Mesenchymal stem cell (in vitro differentiated cells and primary cell): ENCODE results near the gene RNF32.

Experiments
- DNase-seq: peaks from one replicate; pipeline ENCODE4 v3.0.0-alpha.2; 2013
- H2AFZ ChIP-seq: one replicate; pipeline ENCODE4 v1.6.1; 2013; ENCODE audit warnings: low read depth, mild to moderate bottlenecking, control low read depth, inconsistent platforms, low read length, moderate library complexity
- H2AK5ac ChIP-seq: 2 replicates; pipeline ENCODE4 v1.6.1; 2013; ENCODE audit warnings: low read length, moderate library complexity, mild to moderate bottlenecking, inconsistent platforms; ENCODE audit not compliant: severe bottlenecking
- H2BK120ac ChIP-seq: one replicate; pipeline ENCODE4 v1.6.1; 2013; ENCODE audit warnings: low read depth, mild to moderate bottlenecking, inconsistent platforms, low read length, moderate library complexity
- H2BK12ac ChIP-seq, 2 experiments: one replicate each; pipeline ENCODE4 v1.6.1; 2013; ENCODE audit warnings: inconsistent platforms in 2 of 2, low read length in 2 of 2, mild to moderate bottlenecking in 2 of 2, moderate library complexity in 2 of 2, control low read depth in 1 of 2
- H2BK15ac ChIP-seq: one replicate; pipeline ENCODE4 v1.6.1; 2013; ENCODE audit warnings: mild to moderate bottlenecking, low read depth, inconsistent platforms; ENCODE audit not compliant: poor library complexity, severe bottlenecking
- H2BK5ac ChIP-seq: 2 replicates; pipeline ENCODE4 v1.6.1; 2013; ENCODE audit warnings: low read depth, mild to moderate bottlenecking, low read length, control low read depth, inconsistent platforms; ENCODE audit not compliant: poor library complexity, severe bottlenecking
- H3K14ac ChIP-seq, 2 experiments: one replicate each; pipeline ENCODE4 v1.6.1; 2013; ENCODE audit warnings: inconsistent platforms in 2 of 2, low read length in 2 of 2, control low read depth in 1 of 2, mild to moderate bottlenecking in 1 of 2, moderate library complexity in 1 of 2
- H3K18ac ChIP-seq, 2 experiments: one replicate each; pipeline ENCODE4 v1.6.1; 2013; ENCODE audit warnings: inconsistent platforms in 2 of 2, low read length in 2 of 2, control low read depth in 1 of 2, low read depth in 1 of 2, mild to moderate bottlenecking in 1 of 2
- H3K23ac ChIP-seq, 2 experiments: one replicate each; pipeline ENCODE4 v1.6.1; 2013; ENCODE audit warnings: inconsistent platforms in 2 of 2, low read length in 2 of 2, mild to moderate bottlenecking in 2 of 2, moderate library complexity in 2 of 2, control low read depth in 1 of 2
- H3K27ac ChIP-seq: 2 replicates; pipeline ENCODE4 v1.5.1; 2013; ENCODE audit warnings: mild to moderate bottlenecking, moderate library complexity, low read length, control low read depth, inconsistent platforms; ENCODE audit not compliant: poor library complexity, severe bottlenecking
- H3K27me3 ChIP-seq, 2 experiments: 2 replicates each; pipeline versions ENCODE4 v1.6.1 to v1.7.0; 2013; ENCODE audit warnings: low read length in 2 of 2, mild to moderate bottlenecking in 2 of 2, moderate library complexity in 2 of 2, control low read depth in 1 of 2, inconsistent platforms in 1 of 2; ENCODE audit not compliant: control insufficient read depth in 1 of 2, insufficient read depth in 1 of 2
- H3K36me3 ChIP-seq, 2 experiments: 2 replicates each; pipeline versions ENCODE4 v1.6.1 to v1.7.0; 2013; ENCODE audit warnings: low read length in 2 of 2, control low read depth in 1 of 2, inconsistent platforms in 1 of 2, low read depth in 1 of 2, mild to moderate bottlenecking in 1 of 2; ENCODE audit not compliant: insufficient read depth in 2 of 2, control insufficient read depth in 1 of 2
- H3K4ac ChIP-seq, 2 experiments: one replicate each; pipeline ENCODE4 v1.6.1; 2013; ENCODE audit warnings: inconsistent platforms in 2 of 2, low read length in 2 of 2, mild to moderate bottlenecking in 2 of 2, moderate library complexity in 2 of 2, control low read depth in 1 of 2, low read depth in 1 of 2
- H3K4me1 ChIP-seq: 2 replicates; pipeline ENCODE4 v1.6.1; 2013; ENCODE audit warnings: low read depth, low read length, control low read depth; ENCODE audit not compliant: control insufficient read depth, insufficient read depth
- H3K4me2 ChIP-seq: 2 replicates; pipeline ENCODE4 v1.6.1; 2013; ENCODE audit warnings: low read length, mild to moderate bottlenecking, inconsistent platforms; ENCODE audit not compliant: poor library complexity, severe bottlenecking
- H3K4me3 ChIP-seq, 2 experiments: 2 replicates each; pipeline versions ENCODE4 v1.5.1 to v1.7.0; 2013; ENCODE audit warnings: low read length in 2 of 2, mild to moderate bottlenecking in 2 of 2, control low read depth in 1 of 2, low read depth in 1 of 2; ENCODE audit not compliant: insufficient read depth in 1 of 2
- H3K79me1 ChIP-seq: replicated peaks from 2 replicates; pipeline ENCODE4 v1.6.1; 2013; ENCODE audit warnings: mild to moderate bottlenecking, control low read depth, low read length, inconsistent platforms; ENCODE audit not compliant: poor library complexity, severe bottlenecking
- H3K9ac ChIP-seq: 2 replicates; pipeline ENCODE4 v1.7.0; 2013; ENCODE audit warnings: mild to moderate bottlenecking, low read length, moderate library complexity
- H3K9me3 ChIP-seq: 2 replicates; pipeline ENCODE4 v1.7.0; 2013; ENCODE audit warnings: mild to moderate bottlenecking, low read length; ENCODE audit not compliant: control insufficient read depth
- H4K8ac ChIP-seq: one replicate; pipeline ENCODE4 v1.6.1; 2013; ENCODE audit warnings: inconsistent platforms, mild to moderate bottlenecking, low read length, moderate library complexity
- H4K91ac ChIP-seq: one replicate; pipeline ENCODE4 v1.6.1; 2013; ENCODE audit warnings: mild to moderate bottlenecking, low read length, inconsistent platforms
- WGBS: methylation state at CpG from one replicate; pipeline ENCODE4 v1.1.7; 2013; ENCODE audit warnings: mixed read lengths; 5-methylcytosine and 5-hydroxymethylcytosine counted together

The RNF32 gene

DNA sequence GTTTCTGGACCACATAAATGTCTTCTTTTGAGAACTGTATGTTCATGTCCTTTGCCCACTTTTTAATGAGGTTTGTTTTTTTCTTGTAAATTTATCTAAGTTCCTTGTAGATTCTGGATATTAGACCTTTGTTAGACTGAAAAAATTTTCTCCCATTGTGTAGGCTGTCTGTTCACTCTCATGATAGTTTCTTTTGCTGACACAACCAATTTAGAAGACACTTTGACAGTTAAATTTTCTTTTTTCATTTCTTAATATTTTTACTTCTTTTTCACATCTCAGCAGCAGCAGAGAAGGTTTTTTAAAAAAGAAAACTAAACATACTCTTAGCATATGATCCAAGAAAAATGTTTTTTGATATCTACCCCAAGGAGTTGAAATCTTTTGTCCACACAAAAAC lies 61.8 kb downstream of the RNF32 start:
- no peak for DNase-seq
- H3K9ac ChIP-seq: no peak overlapping the region
- H3K27me3 ChIP-seq: no peaks in the 10 kb centered on the region
- H3K9me3 ChIP-seq: peaks cover 1% of the 10 kb centered on the region
- H2BK120ac ChIP-seq: no peak overlapping the region
- H3K4me3 ChIP-seq: no peak overlapping the region
- H3K27ac ChIP-seq: no peak overlapping the region
- H3K79me1 ChIP-seq: peaks cover 8% of the 10 kb centered on the region
- no peak overlapping the region for H3K4me2 ChIP-seq
- H2BK15ac ChIP-seq: no peak overlapping the region
- no peak overlapping the region for H3K18ac ChIP-seq
- no peak overlapping the region for H4K8ac ChIP-seq
- H4K91ac ChIP-seq: no peak overlapping the region
- no peak overlapping the region for H2BK12ac ChIP-seq
- H3K23ac ChIP-seq: no peak overlapping the region
- no peak overlapping the region for H2AFZ ChIP-seq
- H3K4me1 ChIP-seq: no peaks in the 10 kb centered on the region
- no peak overlapping the region for H2AK5ac ChIP-seq
- H2BK5ac ChIP-seq: no peak overlapping the region
- no peak overlapping the region for H3K14ac ChIP-seq
- H3K36me3 ChIP-seq: peaks cover 0 to 4% of the 10 kb centered on the region in 2 experiments
- no peak overlapping the region for H3K4ac ChIP-seq

DNA sequence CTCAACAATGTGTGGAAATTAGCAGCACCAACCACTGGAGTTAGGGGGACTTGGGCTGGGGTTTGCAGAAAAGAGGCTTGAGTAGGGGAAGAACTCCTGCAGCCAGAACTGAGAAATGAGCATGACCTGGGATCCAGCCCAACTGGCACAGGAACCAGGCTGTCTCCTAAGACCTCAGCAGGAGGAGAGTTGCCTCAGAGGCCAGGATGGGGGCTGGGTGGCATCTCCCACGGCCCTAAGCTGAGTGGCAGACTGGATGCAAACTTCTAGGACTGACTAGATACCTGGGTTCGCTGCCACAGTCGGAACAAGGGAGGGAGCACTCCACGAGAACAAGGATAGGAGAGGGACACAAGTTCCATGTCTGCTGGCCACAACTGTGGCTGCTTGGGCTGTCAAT lies 62.6 kb downstream of the RNF32 start:
- no peak overlapping the region for H3K18ac ChIP-seq
- 90% methylated on average over 4 of the region's 4 CpGs for WGBS
- H3K4ac ChIP-seq: no peak overlapping the region
- no peaks in the 10 kb centered on the region for H3K4me1 ChIP-seq
- no peak overlapping the region for H3K9ac ChIP-seq
- no peak overlapping the region for H3K14ac ChIP-seq
- H3K79me1 ChIP-seq: peaks cover 8% of the 10 kb centered on the region
- H2BK120ac ChIP-seq: no peak overlapping the region
- H2AK5ac ChIP-seq: no peak overlapping the region
- no peak overlapping the region for H3K4me3 ChIP-seq
- no peak overlapping the region for H3K23ac ChIP-seq
- H2BK5ac ChIP-seq: no peak overlapping the region
- H3K36me3 ChIP-seq: peaks cover 0 to 4% of the 10 kb centered on the region in 2 experiments
- H3K27ac ChIP-seq: no peak overlapping the region
- H3K9me3 ChIP-seq: peaks cover 3% of the 10 kb centered on the region
- no peak overlapping the region for H3K4me2 ChIP-seq
- H3K27me3 ChIP-seq: no peaks in the 10 kb centered on the region
- H2BK15ac ChIP-seq: no peak overlapping the region
- no peak overlapping the region for H4K8ac ChIP-seq
- H2BK12ac ChIP-seq: no peak overlapping the region
- H2AFZ ChIP-seq: no peak overlapping the region
- DNase-seq: no peak
- no peak overlapping the region for H4K91ac ChIP-seq

DNA sequence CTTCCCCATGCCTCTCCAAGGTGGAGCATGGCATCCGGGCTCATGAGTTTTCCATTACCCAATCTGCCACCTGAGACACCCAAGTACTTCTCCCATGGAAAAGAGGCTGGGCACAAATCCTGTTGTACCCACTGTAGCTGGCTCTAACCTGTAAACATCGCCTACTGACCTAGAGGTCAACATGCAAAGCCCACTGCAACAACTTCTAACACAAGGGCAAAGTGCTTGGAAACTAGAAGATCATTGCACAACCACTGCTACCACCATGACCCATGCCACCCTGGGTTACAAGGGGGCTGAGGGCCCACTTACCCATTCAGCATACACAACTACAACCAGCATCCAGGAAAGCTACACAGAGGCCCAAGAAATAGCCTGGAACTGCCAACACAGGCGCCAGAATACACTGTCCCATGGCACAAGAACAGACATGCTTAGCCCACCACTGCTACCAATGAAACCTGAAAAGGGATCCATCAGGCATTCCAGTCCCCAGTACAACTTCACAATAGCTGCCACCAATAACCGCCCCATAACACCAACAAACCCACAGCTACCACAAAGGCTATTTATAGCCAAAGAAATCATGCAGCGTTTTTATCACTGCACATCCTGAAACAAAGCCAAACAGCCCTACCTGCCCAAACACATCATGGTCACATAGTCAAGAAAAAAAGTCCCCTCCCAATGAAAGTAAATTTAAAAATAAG lies 63.4 kb downstream of the RNF32 start:
- 79% methylated on average over 5 of the region's 5 CpGs for WGBS
- no peak for DNase-seq

DNA sequence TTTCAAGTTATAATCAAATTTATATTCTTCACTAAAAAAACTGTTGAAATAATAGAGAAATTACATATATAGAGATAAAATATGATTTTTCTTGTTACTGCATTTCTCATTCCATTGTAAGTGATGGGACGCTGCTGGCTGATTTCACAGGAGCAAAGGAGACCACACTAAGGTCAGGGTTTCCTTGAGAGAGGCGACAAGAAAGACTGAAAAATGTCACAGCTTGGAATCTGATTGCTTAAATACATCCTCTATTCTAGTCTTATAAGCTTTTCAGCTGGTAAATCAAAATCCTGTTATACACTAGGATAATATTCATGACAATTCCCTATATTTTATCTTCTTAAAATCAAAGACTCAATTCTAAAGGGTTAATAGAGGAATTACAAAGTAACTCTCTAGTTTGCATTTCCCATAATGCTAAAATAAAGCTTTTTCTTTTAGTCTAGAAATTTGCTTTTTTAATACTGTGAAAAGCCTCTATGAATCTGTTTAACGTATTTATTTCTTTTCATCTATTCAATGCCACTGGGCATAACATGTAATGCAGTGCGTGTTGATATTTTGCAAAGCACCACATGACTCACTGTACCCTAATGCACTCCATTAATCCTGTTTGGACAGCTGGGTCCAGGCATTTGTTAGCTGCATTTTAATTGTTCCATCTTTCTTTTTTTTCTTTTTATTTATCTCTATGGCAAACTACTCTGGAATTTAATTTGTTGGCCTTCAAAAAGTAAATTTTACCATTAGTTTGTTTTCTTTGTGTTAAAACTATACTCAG lies 81.7 kb downstream of the RNF32 start:
- no peak overlapping the region for H3K9ac ChIP-seq
- no peaks in the 10 kb centered on the region for H3K27me3 ChIP-seq
- no peak overlapping the region for H3K4ac ChIP-seq
- H3K14ac ChIP-seq: no peak overlapping the region
- no peak overlapping the region for H4K8ac ChIP-seq
- no peak overlapping the region for H2BK5ac ChIP-seq
- DNase-seq: peak; percentile 17
- H2BK12ac ChIP-seq: no peak overlapping the region
- no peak overlapping the region for H3K4me3 ChIP-seq
- no peak overlapping the region for H2BK120ac ChIP-seq
- H2AFZ ChIP-seq: no peak overlapping the region
- H2AK5ac ChIP-seq: no peak overlapping the region
- H3K4me2 ChIP-seq: no peak overlapping the region
- no peak overlapping the region for H4K91ac ChIP-seq
- peaks cover 1% of the 10 kb centered on the region for H3K4me1 ChIP-seq
- H3K9me3 ChIP-seq: no peaks in the 10 kb centered on the region
- no peak overlapping the region for H2BK15ac ChIP-seq
- H3K27ac ChIP-seq: no peak overlapping the region
- peaks cover 2% of the 10 kb centered on the region for H3K79me1 ChIP-seq
- H3K18ac ChIP-seq: no peak overlapping the region
- 98% methylated on average over 4 of the region's 4 CpGs for WGBS
- no peak overlapping the region for H3K23ac ChIP-seq
- H3K36me3 ChIP-seq: peaks cover 0 to 19% of the 10 kb centered on the region in 2 experiments

More for the DNA sequence above, 63.4 kb downstream of the RNF32 start:
- no peak overlapping the region for H2BK12ac ChIP-seq
- no peaks in the 10 kb centered on the region for H3K4me1 ChIP-seq
- no peak overlapping the region for H4K8ac ChIP-seq
- H3K79me1 ChIP-seq: peaks cover 14% of the 10 kb centered on the region
- no peak overlapping the region for H3K23ac ChIP-seq
- H2AFZ ChIP-seq: no peak overlapping the region
- H4K91ac ChIP-seq: no peak overlapping the region
- H3K27me3 ChIP-seq: no peaks in the 10 kb centered on the region
- H3K4ac ChIP-seq: no peak overlapping the region
- no peak overlapping the region for H2BK5ac ChIP-seq
- no peak overlapping the region for H3K27ac ChIP-seq
- H3K36me3 ChIP-seq: peaks cover 4% of the 10 kb centered on the region in 2 experiments
- H2BK120ac ChIP-seq: no peak overlapping the region
- H3K4me2 ChIP-seq: no peak overlapping the region
- no peak overlapping the region for H2BK15ac ChIP-seq
- H3K9ac ChIP-seq: no peak overlapping the region
- no peak overlapping the region for H3K18ac ChIP-seq
- H3K9me3 ChIP-seq: peaks cover 9% of the 10 kb centered on the region
- no peak overlapping the region for H2AK5ac ChIP-seq
- no peak overlapping the region for H3K4me3 ChIP-seq
- H3K14ac ChIP-seq: no peak overlapping the region
